ENCODE results near the gene UBL3. TPM values are rescaled to one million over a fixed set of nuclear protein-coding genes. Genes with fewer than 3 reads are reported as not detected.

Gene UBL3
- total RNA-seq, 1 donor, result 48.2 TPM

GRCh38 chr13:29846475-29847256 lies 3.8 kb downstream of the UBL3 start:
- Histone ChIP-seq H3K4me3 (ENCODE audit: low read length) (no peak overlapping the region), H3K9me3 (ENCODE audit: low read depth, low read length) (no peaks in the 10 kb centered on the region), H3K27me3 (ENCODE audit: insufficient read depth, low read length) (no peaks in the 10 kb centered on the region), H3K4me1 (ENCODE audit: insufficient read depth, low read length) (peaks cover 20% of the 10 kb centered on the region)

- H3K4me1 ChIP-seq (ENCODE audit: insufficient read depth, low read length), result peaks cover 22% of the 10 kb centered on the region
- no peak overlapping the region for H3K4me3 ChIP-seq (ENCODE audit: low read length)
- H3K27me3 ChIP-seq (ENCODE audit: insufficient read depth, low read length), result no peaks in the 10 kb centered on the region
- no peaks in the 10 kb centered on the region for H3K9me3 ChIP-seq (ENCODE audit: low read depth, low read length)
Observed at GRCh38 chr13:29845440-29846056, 4.9 kb downstream of the UBL3 start.

- peaks cover 22% of the 10 kb centered on the region for H3K4me1 ChIP-seq (ENCODE audit: insufficient read depth, low read length)
- no peak overlapping the region for H3K4me3 ChIP-seq (ENCODE audit: low read length)
- no peaks in the 10 kb centered on the region for H3K9me3 ChIP-seq (ENCODE audit: low read depth, low read length)
- H3K27me3 ChIP-seq (ENCODE audit: insufficient read depth, low read length), result no peaks in the 10 kb centered on the region
Observed at GRCh38 chr13:29844441-29844840, 6.0 kb downstream of the UBL3 start.

- H3K4me3 ChIP-seq (ENCODE audit: low read length), result no peak overlapping the region
- peaks cover 4% of the 10 kb centered on the region for H3K4me1 ChIP-seq (ENCODE audit: insufficient read depth, low read length)
- H3K9me3 ChIP-seq (ENCODE audit: low read depth, low read length), result no peaks in the 10 kb centered on the region
Observed at GRCh38 chr13:29840585-29840984, 9.8 kb downstream of the UBL3 start.

GRCh38 chr13:29835280-29836061 lies 14.9 kb downstream of the UBL3 start:
- H3K4me3 ChIP-seq (ENCODE audit: low read length), result no peak overlapping the region
- no peaks in the 10 kb centered on the region for H3K27me3 ChIP-seq (ENCODE audit: insufficient read depth, low read length)
- H3K9me3 ChIP-seq (ENCODE audit: low read depth, low read length), result no peaks in the 10 kb centered on the region
- H3K4me1 ChIP-seq (ENCODE audit: insufficient read depth, low read length), result no peaks in the 10 kb centered on the region

More at GRCh38 chr13:29840585-29840984, 9.8 kb downstream of the UBL3 start:
- no peaks in the 10 kb centered on the region for H3K27me3 ChIP-seq (ENCODE audit: insufficient read depth, low read length)

GRCh38 chr13:29832761-29833298 lies 17.6 kb downstream of the UBL3 start:
- no peaks in the 10 kb centered on the region for H3K4me1 ChIP-seq (ENCODE audit: insufficient read depth, low read length)
- no peaks in the 10 kb centered on the region for H3K27me3 ChIP-seq (ENCODE audit: insufficient read depth, low read length)
- no peak overlapping the region for H3K4me3 ChIP-seq (ENCODE audit: low read length)
- no peaks in the 10 kb centered on the region for H3K9me3 ChIP-seq (ENCODE audit: low read depth, low read length)

- no peaks in the 10 kb centered on the region for H3K4me1 ChIP-seq (ENCODE audit: insufficient read depth, low read length)
- no peaks in the 10 kb centered on the region for H3K9me3 ChIP-seq (ENCODE audit: low read depth, low read length)
- no peaks in the 10 kb centered on the region for H3K27me3 ChIP-seq (ENCODE audit: insufficient read depth, low read length)
- no peak overlapping the region for H3K4me3 ChIP-seq (ENCODE audit: low read length)
Observed at GRCh38 chr13:29830000-29830399, 20.4 kb downstream of the UBL3 start.

GRCh38 chr13:29819143-29819542 lies 31.3 kb downstream of the UBL3 start:
- Histone ChIP-seq H3K4me3 (ENCODE audit: low read length) (no peak overlapping the region), H3K9me3 (ENCODE audit: low read depth, low read length) (no peaks in the 10 kb centered on the region), H3K27me3 (ENCODE audit: insufficient read depth, low read length) (no peaks in the 10 kb centered on the region), H3K4me1 (ENCODE audit: insufficient read depth, low read length) (peaks cover 9% of the 10 kb centered on the region)

GRCh38 chr13:29817604-29818378 lies 32.6 kb downstream of the UBL3 start:
- Histone ChIP-seq H3K4me3 (ENCODE audit: low read length) (no peak overlapping the region), H3K27me3 (ENCODE audit: insufficient read depth, low read length) (no peaks in the 10 kb centered on the region), H3K9me3 (ENCODE audit: low read depth, low read length) (no peaks in the 10 kb centered on the region), H3K4me1 (ENCODE audit: insufficient read depth, low read length) (peaks cover 9% of the 10 kb centered on the region)

GRCh38 chr13:29816715-29817114 lies 33.7 kb downstream of the UBL3 start:
- H3K4me1 ChIP-seq (ENCODE audit: insufficient read depth, low read length), result peaks cover 9% of the 10 kb centered on the region
- H3K27me3 ChIP-seq (ENCODE audit: insufficient read depth, low read length), result no peaks in the 10 kb centered on the region
- H3K4me3 ChIP-seq (ENCODE audit: low read length), result no peak overlapping the region
- no peaks in the 10 kb centered on the region for H3K9me3 ChIP-seq (ENCODE audit: low read depth, low read length)

GRCh38 chr13:29815336-29815735 lies 35.1 kb downstream of the UBL3 start:
- Histone ChIP-seq H3K27me3 (ENCODE audit: insufficient read depth, low read length) (no peaks in the 10 kb centered on the region), H3K4me1 (ENCODE audit: insufficient read depth, low read length) (peaks cover 9% of the 10 kb centered on the region), H3K9me3 (ENCODE audit: low read depth, low read length) (no peaks in the 10 kb centered on the region), H3K4me3 (ENCODE audit: low read length) (no peak overlapping the region)

- Histone ChIP-seq H3K9me3 (ENCODE audit: low read depth, low read length) (no peaks in the 10 kb centered on the region), H3K4me3 (ENCODE audit: low read length) (no peak overlapping the region), H3K27me3 (ENCODE audit: insufficient read depth, low read length) (no peaks in the 10 kb centered on the region), H3K4me1 (ENCODE audit: insufficient read depth, low read length) (no peaks in the 10 kb centered on the region)
Observed at GRCh38 chr13:29810898-29811297, 39.5 kb downstream of the UBL3 start.

- no peaks in the 10 kb centered on the region for H3K9me3 ChIP-seq (ENCODE audit: low read depth, low read length)
- no peaks in the 10 kb centered on the region for H3K4me1 ChIP-seq (ENCODE audit: insufficient read depth, low read length)
- H3K4me3 ChIP-seq (ENCODE audit: low read length), result no peak overlapping the region
- H3K27me3 ChIP-seq (ENCODE audit: insufficient read depth, low read length), result no peaks in the 10 kb centered on the region
Observed at GRCh38 chr13:29810145-29810742, 40.2 kb downstream of the UBL3 start.

- no peaks in the 10 kb centered on the region for H3K4me1 ChIP-seq (ENCODE audit: insufficient read depth, low read length)
- H3K9me3 ChIP-seq (ENCODE audit: low read depth, low read length), result peaks cover 4% of the 10 kb centered on the region
- no peak overlapping the region for H3K4me3 ChIP-seq (ENCODE audit: low read length)
- no peaks in the 10 kb centered on the region for H3K27me3 ChIP-seq (ENCODE audit: insufficient read depth, low read length)
Observed at GRCh38 chr13:29808264-29808663, 42.2 kb downstream of the UBL3 start.

Data from mononuclear cell (primary cell).